ENCODE data around the gene EPHA6.

EPHA6 gene

DNA sequence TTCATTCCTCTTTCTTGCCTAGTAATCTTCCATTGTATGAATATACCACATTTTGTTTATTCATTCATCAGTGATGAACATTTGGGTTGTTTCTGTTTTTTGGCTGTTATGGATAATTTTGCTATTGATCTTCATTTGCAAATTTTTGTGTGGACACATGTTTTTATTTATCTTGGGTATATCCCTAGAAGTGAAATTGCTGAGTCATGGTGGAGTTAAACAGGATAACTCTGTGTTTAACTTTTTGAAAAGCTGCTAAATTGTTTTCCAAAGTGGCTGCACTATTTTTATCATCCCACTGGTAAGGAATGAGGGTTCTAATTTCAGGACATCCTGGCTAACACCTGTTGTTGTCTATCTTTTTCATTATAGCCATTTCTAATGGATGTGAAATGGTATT is 875.6 kb downstream of the EPHA6 start:
- H3F3A ChIP-seq (ENCODE audit: insufficient read depth, low read length) = no peaks in the 10 kb centered on the region
- H2AFZ ChIP-seq (ENCODE audit: low read length) = no peak overlapping the region
- no peak overlapping the region for H3K27ac ChIP-seq (ENCODE audit: low read depth, low read length, poor library complexity, severe bottlenecking)
- H3K79me2 ChIP-seq (ENCODE audit: insufficient read depth, low read length) = no peaks in the 10 kb centered on the region
- no peak overlapping the region for H3K4me3 ChIP-seq (ENCODE audit: low read depth, low read length, poor library complexity, severe bottlenecking)
- H3K4me2 ChIP-seq (ENCODE audit: low read length) = no peak overlapping the region
- no peaks in the 10 kb centered on the region for H3K36me3 ChIP-seq (ENCODE audit: insufficient read depth, low read length)
- no peaks in the 10 kb centered on the region for H3K4me1 ChIP-seq (ENCODE audit: insufficient read depth, low read length, severe bottlenecking)
- no peaks in the 10 kb centered on the region for H3K9me3 ChIP-seq (ENCODE audit: low read length)
- no peak for TF ChIP-seq EZH2 (IDR thresholded peaks at IDR 0.05; ENCODE audit: borderline replicate concordance, low read length)
- TF ChIP-seq CTCF (IDR thresholded peaks at IDR 0.05; ENCODE audit: low read length) = no peak
- H3K9me2 ChIP-seq (ENCODE audit: low read depth, low read length) = no peaks in the 10 kb centered on the region
- H4K20me1 ChIP-seq (ENCODE audit: insufficient read depth, low read length) = no peaks in the 10 kb centered on the region
- no peaks in the 10 kb centered on the region for H3K27me3 ChIP-seq (ENCODE audit: insufficient read depth, low read length)
- H3K9ac ChIP-seq (ENCODE audit: low read length) = no peak overlapping the region

DNA sequence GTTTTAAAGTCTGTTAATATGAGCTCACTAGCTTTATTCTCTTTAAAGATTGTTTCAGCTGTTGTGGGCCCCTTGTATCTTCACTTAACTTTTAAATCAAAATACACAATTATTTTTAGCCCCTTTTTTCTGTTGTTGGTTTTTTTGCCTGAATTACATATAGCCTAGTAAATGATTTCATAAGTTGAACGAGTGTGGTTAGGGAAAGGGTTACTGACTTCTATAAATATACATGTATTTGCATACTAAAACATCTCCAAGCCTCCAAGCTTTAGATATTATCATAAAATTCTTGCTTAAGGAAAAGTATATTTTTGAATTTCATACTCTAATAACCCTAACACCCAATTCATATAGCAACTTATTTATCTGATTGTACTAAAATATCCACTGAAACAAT is 877.0 kb downstream of the EPHA6 start:
- Histone ChIP-seq H3F3A (ENCODE audit: insufficient read depth, low read length) (no peaks in the 10 kb centered on the region), H4K20me1 (ENCODE audit: insufficient read depth, low read length) (no peaks in the 10 kb centered on the region), H3K9me2 (ENCODE audit: low read depth, low read length) (no peaks in the 10 kb centered on the region), H3K9ac (ENCODE audit: low read length) (no peak overlapping the region), H3K4me2 (ENCODE audit: low read length) (no peak overlapping the region), H3K27me3 (ENCODE audit: insufficient read depth, low read length) (no peaks in the 10 kb centered on the region), H3K27ac (ENCODE audit: low read depth, low read length, poor library complexity, severe bottlenecking) (no peak overlapping the region), H3K4me1 (ENCODE audit: insufficient read depth, low read length, severe bottlenecking) (no peaks in the 10 kb centered on the region), H3K9me3 (ENCODE audit: low read length) (no peaks in the 10 kb centered on the region), H3K4me3 (ENCODE audit: low read depth, low read length, poor library complexity, severe bottlenecking) (no peak overlapping the region), H2AFZ (ENCODE audit: low read length) (no peak overlapping the region), H3K36me3 (ENCODE audit: insufficient read depth, low read length) (no peaks in the 10 kb centered on the region), H3K79me2 (ENCODE audit: insufficient read depth, low read length) (no peaks in the 10 kb centered on the region)
- TF ChIP-seq EZH2 (IDR thresholded peaks at IDR 0.05; ENCODE audit: borderline replicate concordance, low read length) (no peak), CTCF (IDR thresholded peaks at IDR 0.05; ENCODE audit: low read length) (no peak)

DNA sequence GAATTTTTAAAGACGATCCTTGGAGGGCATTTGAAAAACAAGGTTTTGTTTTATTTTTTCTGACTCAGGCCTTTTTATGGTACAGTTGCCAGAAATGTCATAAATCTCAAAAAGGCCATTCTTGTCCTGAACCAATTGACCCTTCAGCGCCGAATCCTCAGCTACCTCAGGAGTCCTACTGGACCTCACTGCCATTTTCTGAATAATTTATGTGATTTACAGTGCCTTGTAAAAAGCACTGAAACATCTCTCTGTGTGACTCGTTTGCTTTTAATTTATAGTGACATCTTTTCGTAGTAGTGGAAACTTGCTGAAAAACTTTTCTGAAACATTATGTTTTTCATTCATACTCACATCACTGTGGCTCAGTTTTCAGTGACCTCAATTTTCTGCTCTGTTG is 878.0 kb downstream of the EPHA6 start:
- H3K9me2 ChIP-seq (ENCODE audit: low read depth, low read length) = no peaks in the 10 kb centered on the region
- H3K79me2 ChIP-seq (ENCODE audit: insufficient read depth, low read length) = no peaks in the 10 kb centered on the region
- H3F3A ChIP-seq (ENCODE audit: insufficient read depth, low read length) = no peaks in the 10 kb centered on the region
- H3K4me1 ChIP-seq (ENCODE audit: insufficient read depth, low read length, severe bottlenecking) = no peaks in the 10 kb centered on the region
- H3K27ac ChIP-seq (ENCODE audit: low read depth, low read length, poor library complexity, severe bottlenecking) = no peak overlapping the region
- no peak overlapping the region for H3K4me3 ChIP-seq (ENCODE audit: low read depth, low read length, poor library complexity, severe bottlenecking)
- H3K9me3 ChIP-seq (ENCODE audit: low read length) = no peaks in the 10 kb centered on the region
- no peak overlapping the region for H3K9ac ChIP-seq (ENCODE audit: low read length)
- H3K36me3 ChIP-seq (ENCODE audit: insufficient read depth, low read length) = no peaks in the 10 kb centered on the region
- TF ChIP-seq CTCF (IDR thresholded peaks at IDR 0.05; ENCODE audit: low read length) (no peak), EZH2 (IDR thresholded peaks at IDR 0.05; ENCODE audit: borderline replicate concordance, low read length) (no peak)
- H3K4me2 ChIP-seq (ENCODE audit: low read length) = no peak overlapping the region
- no peaks in the 10 kb centered on the region for H3K27me3 ChIP-seq (ENCODE audit: insufficient read depth, low read length)
- H4K20me1 ChIP-seq (ENCODE audit: insufficient read depth, low read length) = no peaks in the 10 kb centered on the region
- no peak overlapping the region for H2AFZ ChIP-seq (ENCODE audit: low read length)

Measured in OCI-LY1 (cell line).